Measurements from ENCODE around the gene INPP5J. TPM values are rescaled to one million over a fixed set of nuclear protein-coding genes. Genes with fewer than 3 reads are reported as not detected.

The INPP5J gene
- total RNA-seq, 1 donor from 2014 or later: 0.16 TPM

DNA sequence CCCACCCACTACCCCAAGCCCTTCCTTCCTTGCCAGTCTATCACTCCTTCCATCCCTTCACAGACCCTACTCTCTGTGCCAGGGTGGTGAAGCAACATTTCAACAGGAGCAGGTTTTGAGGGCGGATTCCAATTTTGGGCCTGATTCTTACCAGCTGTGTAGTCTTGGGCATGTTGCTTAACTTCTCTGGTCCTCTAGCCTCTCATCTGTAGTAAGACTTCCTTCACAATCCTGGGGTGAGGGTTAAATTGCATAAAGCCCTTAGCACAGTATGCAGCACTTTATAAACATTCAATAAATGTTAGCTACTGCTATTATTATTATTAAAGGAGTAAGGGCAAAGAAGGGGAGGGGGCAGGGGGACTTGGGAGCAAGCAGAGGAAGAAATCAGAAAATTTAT is 32.2 kb downstream of the INPP5J start:
- Mint-ChIP-seq H3K36me3 (ENCODE audit: low read depth) (peaks cover under 1% of the 10 kb centered on the region), H3K27ac (no peak overlapping the region), H3K4me1 (peaks cover 3% of the 10 kb centered on the region), H3K9me3 (no peaks in the 10 kb centered on the region), H3K27me3 (peaks cover 2% of the 10 kb centered on the region), H3K4me3 (no peak overlapping the region)
- DNase-seq (no peak), ATAC-seq (ENCODE audit: low read depth) (no peak)
- intact Hi-C loops (cut with micrococcal nuclease): no loop called here
- CTCF ChIA-PET: no interaction called here
- TF ChIP-seq, protein P1, sequence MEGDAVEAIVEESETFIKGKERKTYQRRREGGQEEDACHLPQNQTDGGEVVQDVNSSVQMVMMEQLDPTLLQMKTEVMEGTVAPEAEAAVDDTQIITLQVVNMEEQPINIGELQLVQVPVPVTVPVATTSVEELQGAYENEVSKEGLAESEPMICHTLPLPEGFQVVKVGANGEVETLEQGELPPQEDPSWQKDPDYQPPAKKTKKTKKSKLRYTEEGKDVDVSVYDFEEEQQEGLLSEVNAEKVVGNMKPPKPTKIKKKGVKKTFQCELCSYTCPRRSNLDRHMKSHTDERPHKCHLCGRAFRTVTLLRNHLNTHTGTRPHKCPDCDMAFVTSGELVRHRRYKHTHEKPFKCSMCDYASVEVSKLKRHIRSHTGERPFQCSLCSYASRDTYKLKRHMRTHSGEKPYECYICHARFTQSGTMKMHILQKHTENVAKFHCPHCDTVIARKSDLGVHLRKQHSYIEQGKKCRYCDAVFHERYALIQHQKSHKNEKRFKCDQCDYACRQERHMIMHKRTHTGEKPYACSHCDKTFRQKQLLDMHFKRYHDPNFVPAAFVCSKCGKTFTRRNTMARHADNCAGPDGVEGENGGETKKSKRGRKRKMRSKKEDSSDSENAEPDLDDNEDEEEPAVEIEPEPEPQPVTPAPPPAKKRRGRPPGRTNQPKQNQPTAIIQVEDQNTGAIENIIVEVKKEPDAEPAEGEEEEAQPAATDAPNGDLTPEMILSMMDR (IDR thresholded peaks at IDR 0.05): no peak
- POLR2A ChIA-PET: no interaction called here

DNA sequence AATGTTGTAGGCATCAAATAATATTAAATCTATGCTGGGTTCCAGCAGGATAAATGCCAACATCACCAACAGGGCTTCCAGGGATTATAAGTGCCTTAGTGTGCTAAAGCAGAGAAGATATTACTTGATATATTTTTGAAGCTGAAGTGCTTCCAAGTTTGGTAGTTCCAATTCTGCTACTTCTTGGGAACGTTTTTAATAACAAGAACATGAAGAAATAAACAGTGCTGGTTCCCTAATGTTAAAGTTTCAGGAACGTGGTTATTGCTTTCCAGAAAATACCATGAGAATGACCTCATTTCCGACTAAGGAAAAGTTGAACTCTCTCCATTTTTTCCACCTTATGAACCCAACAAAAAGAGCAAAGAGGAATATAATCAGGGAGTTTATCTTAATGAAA is 32.7 kb downstream of the INPP5J start:
- no peak overlapping the region for H3K4me3 Mint-ChIP-seq
- H3K27ac Mint-ChIP-seq: no peak overlapping the region
- peaks cover 4% of the 10 kb centered on the region for H3K36me3 Mint-ChIP-seq (ENCODE audit: low read depth)
- TF ChIP-seq, protein P1 (IDR thresholded peaks at IDR 0.05): no peak
- intact Hi-C loops (cut with micrococcal nuclease): no loop called here
- DNase-seq (no peak), ATAC-seq (ENCODE audit: low read depth) (no peak)
- H3K9me3 Mint-ChIP-seq: no peaks in the 10 kb centered on the region
- POLR2A ChIA-PET: no interaction called here
- CTCF ChIA-PET: no interaction called here
- peaks cover 2% of the 10 kb centered on the region for H3K27me3 Mint-ChIP-seq
- peaks cover 4% of the 10 kb centered on the region for H3K4me1 Mint-ChIP-seq

DNA sequence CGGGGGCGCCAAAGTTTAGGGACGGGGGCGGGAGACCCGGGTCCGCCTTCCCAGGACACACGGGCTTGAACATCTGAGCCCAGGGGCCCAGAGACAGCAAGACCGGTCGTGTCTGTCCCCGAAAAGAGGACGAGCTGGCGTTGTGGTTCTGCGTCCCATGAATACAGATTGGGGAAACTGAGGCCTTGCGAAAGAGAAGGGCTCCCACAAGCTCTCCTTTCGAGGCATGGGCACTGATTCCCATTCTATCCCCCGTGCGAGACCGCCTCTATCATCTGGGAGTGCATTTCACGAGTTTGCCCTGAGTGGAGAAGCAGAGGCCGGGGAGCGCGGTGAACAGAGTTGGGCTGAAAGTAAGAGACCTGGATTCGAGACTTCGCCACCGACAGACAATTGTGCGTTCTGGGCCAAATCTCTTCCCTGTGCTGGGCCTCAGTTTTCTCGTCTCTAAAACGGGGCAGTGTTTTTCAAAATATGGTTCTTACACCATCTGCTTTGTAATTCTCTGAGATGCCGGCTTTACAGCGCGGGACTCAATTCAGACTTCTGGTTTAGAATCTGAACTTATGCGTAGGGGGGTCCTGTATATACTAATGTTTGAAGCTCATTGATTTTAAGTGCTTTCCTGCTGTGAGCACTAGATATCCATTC is 37.7 kb downstream of the INPP5J start:
- Mint-ChIP-seq H3K27me3 (no peaks in the 10 kb centered on the region), H3K27ac (peak overlapping the region; percentile 96), H3K36me3 (ENCODE audit: low read depth) (peaks cover 14% of the 10 kb centered on the region), H3K9me3 (no peaks in the 10 kb centered on the region), H3K4me3 (peak overlapping the region; percentile 99), H3K4me1 (peaks cover 30% of the 10 kb centered on the region)
- DNase-seq (no peak), ATAC-seq (ENCODE audit: low read depth) (peak; percentile 40)
- CTCF ChIA-PET: interaction anchor here (1.1 kb wide), 1 partner anchor 53 kb away, joined by 3 read pairs; the partner anchor contains the start of gene SELENOM
- POLR2A ChIA-PET: interaction anchor here (0.6 to 2.8 kb wide), 13 partner anchors 28 to 845 kb away, joined by 3 to 20 read pairs (median 5); partner anchors contain the start of genes LIMK2, MORC2, PIK3IP1 and SELENOM
- intact Hi-C loops (cut with micrococcal nuclease): loop anchor here (1.0 to 2.0 kb wide), 2 partner anchors 52 to 76 kb away; partner anchors contain the start of gene LIMK2
- TF ChIP-seq, protein P1 (IDR thresholded peaks at IDR 0.05): no peak

DNA sequence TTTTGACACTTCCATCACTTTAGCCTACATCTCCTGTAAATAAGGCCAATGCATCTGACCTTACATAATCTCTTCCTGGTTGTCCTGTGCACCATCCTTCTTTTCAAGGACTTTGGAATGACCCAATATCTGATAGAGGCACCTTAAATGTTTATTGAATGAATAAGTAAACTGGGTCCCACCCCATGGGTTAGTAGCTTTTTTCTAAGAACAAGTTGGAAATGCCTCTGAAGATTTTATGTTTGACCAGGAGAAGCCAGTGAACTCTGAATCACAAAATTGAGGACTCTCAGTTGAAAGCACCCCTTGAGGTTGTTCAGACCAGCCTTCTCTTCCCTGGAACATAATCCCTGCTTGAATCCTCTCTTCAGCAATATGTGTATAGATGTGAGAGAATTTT is 38.6 kb downstream of the INPP5J start:
- Mint-ChIP-seq H3K36me3 (ENCODE audit: low read depth) (peaks cover 20% of the 10 kb centered on the region), H3K27me3 (no peaks in the 10 kb centered on the region), H3K4me3 (peak overlapping the region; percentile 99), H3K4me1 (peaks cover 34% of the 10 kb centered on the region), H3K9me3 (no peaks in the 10 kb centered on the region), H3K27ac (peak overlapping the region; percentile 3)
- intact Hi-C loops (cut with micrococcal nuclease): loop anchor here (2.0 kb wide), 1 partner anchor 77 kb away; no protein-coding TSS in a partner anchor
- TF ChIP-seq, protein P1 (IDR thresholded peaks at IDR 0.05): no peak
- ChIA-PET CTCF (no interaction called here), POLR2A (interaction anchor here (1.5 to 2.8 kb wide), 4 partner anchors 51 to 192 kb away, joined by 3 to 20 read pairs (median 12); partner anchors contain the start of genes LIMK2, MORC2, SELENOM and TUG1)
- DNase-seq (no peak), ATAC-seq (ENCODE audit: low read depth) (no peak)

DNA sequence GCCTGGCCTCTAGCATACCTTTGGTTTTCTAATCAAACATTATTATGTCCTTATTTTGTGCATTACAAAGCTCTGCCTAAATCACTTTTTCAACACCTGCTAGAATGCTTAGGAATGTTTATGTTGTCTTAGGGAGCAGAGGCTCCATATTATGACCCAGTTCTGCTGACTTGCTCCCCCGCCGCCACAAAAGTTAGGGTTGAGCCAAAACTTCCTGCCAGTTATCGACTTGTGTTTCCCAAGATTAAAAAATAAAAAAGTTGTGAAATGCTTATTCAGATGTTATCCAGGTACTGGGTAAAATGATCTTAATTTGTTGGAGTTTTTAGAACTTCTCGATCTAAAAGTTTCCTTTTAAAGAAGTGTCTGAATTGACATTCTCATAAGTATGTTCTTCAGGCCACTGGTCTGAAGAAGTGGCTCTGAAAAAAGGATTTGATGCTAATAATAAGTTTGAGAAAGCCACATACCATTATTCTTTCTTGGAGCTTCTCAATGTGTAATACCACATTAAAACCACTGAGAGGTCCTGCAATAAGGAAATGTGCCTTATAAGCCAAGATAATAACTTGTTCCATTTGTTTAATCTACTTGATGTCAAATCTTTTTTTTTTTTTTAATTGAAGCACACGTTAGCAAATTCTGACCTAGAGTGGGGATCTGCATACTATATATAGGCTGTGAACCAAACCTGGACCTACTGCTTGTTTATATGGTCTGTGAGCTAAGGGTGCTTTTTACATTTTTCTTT is 39.4 kb downstream of the INPP5J start:
- Mint-ChIP-seq H3K4me3 (peak overlapping the region; percentile 8), H3K4me1 (peaks cover 35% of the 10 kb centered on the region), H3K36me3 (ENCODE audit: low read depth) (peaks cover 26% of the 10 kb centered on the region), H3K27ac (peak overlapping the region; percentile 4), H3K27me3 (no peaks in the 10 kb centered on the region), H3K9me3 (no peaks in the 10 kb centered on the region)
- no peak for ATAC-seq (ENCODE audit: low read depth)
- CTCF ChIA-PET: interaction anchor here (0.7 kb wide), 2 partner anchors 19 to 52 kb away, joined by 4 read pairs; no protein-coding TSS in a partner anchor
- no peak for DNase-seq
- POLR2A ChIA-PET: interaction anchor here (0.6 to 2.8 kb wide), 3 partner anchors 50 to 217 kb away, joined by 3 to 11 read pairs (median 5); partner anchors contain the start of genes LIMK2, MORC2 and TUG1
- intact Hi-C loops (cut with micrococcal nuclease): no loop called here
- TF ChIP-seq, protein P1 (IDR thresholded peaks at IDR 0.05): no peak

Data from activated B cell treated with CpG ODN at 0.5 μM for 24 hours (primary cell).